K562 (cell line): Measurements from ENCODE around the gene FBXW11. TPM values are rescaled to one million over a fixed set of nuclear protein-coding genes. Genes with fewer than 3 reads are reported as not detected.

ENCODE experiments used
- ASH1L ChIP-seq: fragments of 450-650 bp; IDR thresholded peaks from 2 replicates; pipeline ENCODE4 v1.6.1; 2018; ENCODE audit warnings: borderline replicate concordance, mild to moderate bottlenecking, low read depth; ENCODE audit not compliant: partially characterized antibody
- DPF2 ChIP-seq: fragments of 450-650 bp; IDR thresholded peaks from 2 replicates; pipeline ENCODE4 v1.6.1; 2016
- HCFC1 ChIP-seq: IDR thresholded peaks from 2 replicates; pipeline ENCODE4 v1.6.1; 2012; ENCODE audit warnings: low read depth, low read length, improper control_type of control experiment
- HNRNPUL1 ChIP-seq: fragments of 200-400 bp; formaldehyde crosslinking; IDR thresholded peaks from 2 replicates; pipeline ENCODE4 v1.6.1; 2017; ENCODE audit warnings: low read length
- IRF2 ChIP-seq: sonication (generic); formaldehyde crosslinking; IDR thresholded peaks from 2 replicates; pipeline ENCODE4 v1.8.1; 2022; ENCODE audit warnings: mild to moderate bottlenecking, missing genetic modification reagents
- KAT7 ChIP-seq: sonication (generic); formaldehyde crosslinking; IDR thresholded peaks from 2 replicates; pipeline ENCODE4 v1.8.0; 2022; ENCODE audit warnings: missing genetic modification reagents, mild to moderate bottlenecking, borderline replicate concordance
- KLF1 ChIP-seq: fragments of 450-650 bp; IDR thresholded peaks from 2 replicates; pipeline ENCODE4 v1.6.1; 2016; ENCODE audit warnings: missing genetic modification characterization, missing compliant biosample characterization
- MED1 ChIP-seq: sonication (generic); formaldehyde crosslinking; IDR thresholded peaks from 2 replicates; pipeline ENCODE4 v1.8.1; 2023; ENCODE audit warnings: missing genetic modification reagents, borderline replicate concordance
- MIER1 ChIP-seq: fragments of 450-650 bp; IDR thresholded peaks from 2 replicates; pipeline ENCODE4 v1.6.1; 2016; ENCODE audit warnings: antibody characterized with exemption, mild to moderate bottlenecking, low read depth
- NFYB ChIP-seq: IDR thresholded peaks from 2 replicates; pipeline ENCODE4 v1.6.1; 2011; ENCODE audit warnings: mild to moderate bottlenecking, moderate library complexity; ENCODE audit not compliant: insufficient read length; ENCODE audit errors: extremely low read depth
- NR2F6 ChIP-seq: fragments of 450-650 bp; formaldehyde crosslinking; IDR thresholded peaks from 2 replicates; pipeline ENCODE4 v1.4.0; 2020; ENCODE audit warnings: mild to moderate bottlenecking
- PHB ChIP-seq: fragments of 250-450 bp; sonication (Bioruptor Pico); IDR thresholded peaks from 2 replicates; pipeline ENCODE4 v1.5.0; 2021
- PHF20 ChIP-seq: fragments of 450-650 bp; IDR thresholded peaks from 2 replicates; pipeline ENCODE4 v1.6.1; 2018; ENCODE audit not compliant: partially characterized antibody
- POLR2A ChIP-seq: fragments of 450-650 bp; conservative IDR thresholded peaks from 2 replicates; pipeline ENCODE4 v1.6.1; 2016
- SNRNP70 ChIP-seq: fragments of 200-400 bp; formaldehyde crosslinking; optimal IDR thresholded peaks from 2 replicates; pipeline ENCODE3; 2017; ENCODE audit warnings: low read depth, low read length
- SP2 ChIP-seq: IDR thresholded peaks from 2 replicates; pipeline ENCODE4 v1.6.1; 2011; ENCODE audit warnings: mild to moderate bottlenecking, low read depth, low read length, moderate library complexity; ENCODE audit not compliant: poor library complexity, severe bottlenecking; ENCODE audit errors: extremely low read depth
- TAF15 ChIP-seq: fragments of 200-400 bp; formaldehyde crosslinking; IDR thresholded peaks from 2 replicates; pipeline ENCODE4 v1.6.1; 2017; ENCODE audit warnings: mild to moderate bottlenecking, low read depth, low read length, moderate library complexity
- TBL1XR1 ChIP-seq, 2 experiments: IDR thresholded peaks; 2 replicates each; pipeline ENCODE4 v1.6.1; 2012; ENCODE audit warnings: improper control_type of control experiment in 2 of 2, low read length in 2 of 2, mild to moderate bottlenecking in 1 of 2
- ZNF133 ChIP-seq: fragments of 250-450 bp; sonication (Bioruptor Pico); IDR thresholded peaks from 2 replicates; pipeline ENCODE4 v1.4.0; 2020; ENCODE audit warnings: mild to moderate bottlenecking
- ZNF354B ChIP-seq: fragments of 250-450 bp; sonication (Bioruptor Pico); IDR thresholded peaks from 2 replicates; pipeline ENCODE4 v1.4.0; 2020
- ZNF408 ChIP-seq: fragments of 250-450 bp; sonication (Bioruptor Pico); IDR thresholded peaks from 2 replicates; pipeline ENCODE4 v1.4.0; 2020; ENCODE audit warnings: low read depth, mild to moderate bottlenecking, moderate library complexity
- ZNF444 ChIP-seq: fragments of 250-450 bp; sonication (Bioruptor Pico); IDR thresholded peaks from 2 replicates; pipeline ENCODE4 v1.4.0; 2020; ENCODE audit warnings: mild to moderate bottlenecking, moderate library complexity
- ZNF583 ChIP-seq: fragments of 250-450 bp; sonication (Bioruptor Pico); IDR thresholded peaks from 2 replicates; pipeline ENCODE4 v1.4.0; 2020
- ZNF780A ChIP-seq: fragments of 250-450 bp; sonication (Bioruptor Pico); IDR thresholded peaks from 2 replicates; pipeline ENCODE4 v1.5.0; 2021; ENCODE audit warnings: mild to moderate bottlenecking
- polyA plus RNA-seq, 8 experiments: library from polyadenylated mRNA; depleted of rRNA in 4 of 8; stranded (reverse) in 5 of 8; unstranded in 3 of 8; fragments of >200 nt; fragmentation: Nextera tagmentation in 2 of 8; fragmentation: Illumina TruSeq in 1 of 8; extraction: Ambion mirVana in 2 of 8; extraction: Trizol in 1 of 8; gene quantifications; 2 replicates each; pipeline versions ENCODE4 v1.2.1 to v1.2.3, GENCODE V29; 2011 to 2014; ENCODE audit warnings: inconsistent platforms in 1 of 8, missing spikeins in 1 of 8
- total RNA-seq, 7 experiments: library from RNA; depleted of rRNA in 6 of 7; stranded (reverse); fragments of >200 nt in 6 of 7; fragmentation: Illumina TruSeq in 2 of 7; extraction: Trizol in 2 of 7; gene quantifications; 2 replicates each; pipeline versions ENCODE4 v1.2.1 to v1.2.3, GENCODE V29; 2011 to 2021; ENCODE audit warnings: low replicate concordance in 1 of 7
- TF ChIP-seq, protein P1 (sequence below): sonication (generic); formaldehyde crosslinking; IDR thresholded peaks from 2 replicates; pipeline ENCODE4 v1.4.0; 2020; ENCODE audit warnings: mild to moderate bottlenecking, missing genetic modification reagents
- TF ChIP-seq, protein P2 (sequence below): fragments of 450-650 bp; formaldehyde crosslinking; IDR thresholded peaks from 2 replicates; pipeline ENCODE4 v1.4.0; 2020; ENCODE audit warnings: mild to moderate bottlenecking
- TF ChIP-seq, protein P3 (sequence below): fragments of 450-650 bp; IDR thresholded peaks from 2 replicates; pipeline ENCODE4 v1.6.1; 2014; ENCODE audit warnings: low read depth, mild to moderate bottlenecking, moderate library complexity, borderline replicate concordance

The FBXW11 gene
- total and polyA plus RNA-seq, 9 of the 15 experiments (the other 6 are each of a cell fraction or from before 2014, with no cell fraction given): 3.0 to 28.6 (median 23.6) TPM

DNA sequence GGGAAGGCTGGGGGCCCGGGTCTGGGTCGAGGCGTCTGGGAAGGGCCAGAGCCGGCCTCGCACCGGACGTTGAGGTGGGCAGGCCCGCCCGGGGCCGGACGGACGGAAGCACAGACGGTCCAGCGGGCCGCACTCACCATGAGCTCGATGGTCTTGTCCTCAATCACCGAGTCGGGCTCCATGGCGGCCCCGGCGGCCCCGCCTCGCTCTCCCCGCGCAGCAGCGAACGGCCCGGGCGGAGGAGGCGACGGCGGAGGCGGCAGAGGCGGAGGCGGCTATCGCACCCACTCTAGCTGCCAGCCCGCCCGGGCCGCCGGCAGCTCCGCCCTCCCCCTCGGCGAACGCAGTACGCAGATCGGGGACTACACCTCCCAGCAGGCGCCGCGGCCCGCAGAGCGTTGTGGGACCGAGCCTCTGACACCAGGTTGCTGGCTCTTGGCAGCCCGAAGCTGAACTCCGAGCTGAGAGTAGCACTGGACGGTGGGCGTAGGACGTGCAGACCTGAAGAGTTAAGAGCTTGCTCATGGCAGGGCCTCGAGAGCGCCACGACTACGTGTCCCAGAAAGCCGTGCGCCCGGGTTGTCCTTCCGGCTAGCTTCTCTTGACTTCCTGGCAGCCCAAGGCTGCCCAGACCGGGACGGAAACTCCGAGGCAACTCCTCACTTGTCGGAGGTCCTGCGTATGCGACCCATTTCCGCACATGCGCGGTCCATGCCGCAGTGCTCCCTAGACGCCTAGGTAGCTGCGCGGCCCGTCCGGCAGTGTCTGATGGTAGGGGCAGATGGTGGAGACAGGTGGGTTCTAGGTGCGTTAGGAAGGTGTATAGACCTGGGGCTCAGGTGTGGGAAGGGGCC, at the start of gene FBXW11 (continued):
- TF ChIP-seq, protein P1, sequence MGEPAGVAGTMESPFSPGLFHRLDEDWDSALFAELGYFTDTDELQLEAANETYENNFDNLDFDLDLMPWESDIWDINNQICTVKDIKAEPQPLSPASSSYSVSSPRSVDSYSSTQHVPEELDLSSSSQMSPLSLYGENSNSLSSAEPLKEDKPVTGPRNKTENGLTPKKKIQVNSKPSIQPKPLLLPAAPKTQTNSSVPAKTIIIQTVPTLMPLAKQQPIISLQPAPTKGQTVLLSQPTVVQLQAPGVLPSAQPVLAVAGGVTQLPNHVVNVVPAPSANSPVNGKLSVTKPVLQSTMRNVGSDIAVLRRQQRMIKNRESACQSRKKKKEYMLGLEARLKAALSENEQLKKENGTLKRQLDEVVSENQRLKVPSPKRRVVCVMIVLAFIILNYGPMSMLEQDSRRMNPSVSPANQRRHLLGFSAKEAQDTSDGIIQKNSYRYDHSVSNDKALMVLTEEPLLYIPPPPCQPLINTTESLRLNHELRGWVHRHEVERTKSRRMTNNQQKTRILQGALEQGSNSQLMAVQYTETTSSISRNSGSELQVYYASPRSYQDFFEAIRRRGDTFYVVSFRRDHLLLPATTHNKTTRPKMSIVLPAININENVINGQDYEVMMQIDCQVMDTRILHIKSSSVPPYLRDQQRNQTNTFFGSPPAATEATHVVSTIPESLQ (CRISPR knock-in tag): peak; percentile 50; the same call in 1 of the 2 replicates
- TF ChIP-seq, protein P2, sequence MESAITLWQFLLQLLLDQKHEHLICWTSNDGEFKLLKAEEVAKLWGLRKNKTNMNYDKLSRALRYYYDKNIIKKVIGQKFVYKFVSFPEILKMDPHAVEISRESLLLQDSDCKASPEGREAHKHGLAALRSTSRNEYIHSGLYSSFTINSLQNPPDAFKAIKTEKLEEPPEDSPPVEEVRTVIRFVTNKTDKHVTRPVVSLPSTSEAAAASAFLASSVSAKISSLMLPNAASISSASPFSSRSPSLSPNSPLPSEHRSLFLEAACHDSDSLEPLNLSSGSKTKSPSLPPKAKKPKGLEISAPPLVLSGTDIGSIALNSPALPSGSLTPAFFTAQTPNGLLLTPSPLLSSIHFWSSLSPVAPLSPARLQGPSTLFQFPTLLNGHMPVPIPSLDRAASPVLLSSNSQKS (CRISPR knock-in tag): no peak
- TF ChIP-seq SP2 (no peak), KLF1 (tag) (no peak; the same call in 1 of the 2 replicates), PHB (CRISPR knock-in tag) (no peak), IRF2 (CRISPR knock-in tag) (no peak), PHF20 (peak; percentile 85), POLR2A (peak; percentile 95), NFYB (no peak), NR2F6 (CRISPR knock-in tag) (no peak), ZNF354B (CRISPR knock-in tag) (peak; percentile 38; the same call in 1 of the 2 replicates), ZNF444 (CRISPR knock-in tag) (no peak), TAF15 (peak; percentile 54; the same call in 1 of the 2 replicates), KAT7 (CRISPR knock-in tag) (peak; percentile 56; the same call in 1 of the 2 replicates), MIER1 (no peak), ZNF780A (CRISPR knock-in tag) (no peak), SNRNP70 (no peak), DPF2 (0 out of 2 replicates have a peak, but pooled peaks have one; percentile 33), ZNF133 (CRISPR knock-in tag) (no peak), HNRNPUL1 (no peak), HCFC1 (peak; percentile 93), ZNF408 (CRISPR knock-in tag) (no peak), ZNF583 (CRISPR knock-in tag) (peak; percentile 91), MED1 (no peak), TBL1XR1 (IDR thresholded peaks at IDR 0.05; ENCODE audit: low read length in 2 of 2) (no peak), ASH1L (peak; percentile 82)
- TF ChIP-seq, protein P3, sequence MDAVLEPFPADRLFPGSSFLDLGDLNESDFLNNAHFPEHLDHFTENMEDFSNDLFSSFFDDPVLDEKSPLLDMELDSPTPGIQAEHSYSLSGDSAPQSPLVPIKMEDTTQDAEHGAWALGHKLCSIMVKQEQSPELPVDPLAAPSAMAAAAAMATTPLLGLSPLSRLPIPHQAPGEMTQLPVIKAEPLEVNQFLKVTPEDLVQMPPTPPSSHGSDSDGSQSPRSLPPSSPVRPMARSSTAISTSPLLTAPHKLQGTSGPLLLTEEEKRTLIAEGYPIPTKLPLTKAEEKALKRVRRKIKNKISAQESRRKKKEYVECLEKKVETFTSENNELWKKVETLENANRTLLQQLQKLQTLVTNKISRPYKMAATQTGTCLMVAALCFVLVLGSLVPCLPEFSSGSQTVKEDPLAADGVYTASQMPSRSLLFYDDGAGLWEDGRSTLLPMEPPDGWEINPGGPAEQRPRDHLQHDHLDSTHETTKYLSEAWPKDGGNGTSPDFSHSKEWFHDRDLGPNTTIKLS: peak; percentile 98
